BE2C (cell line): ENCODE results near the gene CD48. TPM values are rescaled to one million over a fixed set of nuclear protein-coding genes. Genes with fewer than 3 reads are reported as not detected.

Experiments
- DNase-seq: peaks from one replicate; pipeline ENCODE4 v3.0.0-alpha.2; 2020
- H3K27me3 ChIP-seq: fragments of 250-450 bp; sonication (Bioruptor Pico); 2 replicates; pipeline ENCODE4 v1.5.1; 2020; ENCODE audit warnings: mild to moderate bottlenecking
- H3K36me3 ChIP-seq: fragments of 250-450 bp; sonication (Bioruptor Pico); 2 replicates; pipeline ENCODE4 v1.5.1; 2020; ENCODE audit warnings: mild to moderate bottlenecking
- H3K4me1 ChIP-seq: fragments of 250-450 bp; sonication (Bioruptor Pico); 2 replicates; pipeline ENCODE4 v1.5.1; 2020
- H3K4me3 ChIP-seq: 2 replicates; pipeline ENCODE4 v1.5.1; 2011; ENCODE audit warnings: low read depth, low read length
- H3K9me3 ChIP-seq: fragments of 250-450 bp; sonication (Bioruptor Pico); 2 replicates; pipeline ENCODE4 v1.5.1; 2020
- CTCF ChIP-seq: IDR thresholded peaks from 2 replicates; pipeline ENCODE4 v1.5.1; 2012; ENCODE audit warnings: mild to moderate bottlenecking, low read depth, low read length
- polyA plus RNA-seq: library from polyadenylated mRNA; unstranded; fragments of >200 nt; gene quantifications from one replicate; pipeline ENCODE4 v1.2.1, GENCODE V29; 2012; ENCODE audit warnings: low read depth, missing spikeins; ENCODE audit not compliant: insufficient read length, insufficient read depth

The CD48 gene
- polyA plus RNA-seq: not detected

GRCh38 chr1:160711602-160712311, at the start of gene CD48:
CD48 (minus strand) TSS chr1:160711822; CDS start chr1:160711763, 59 bp downstream.
- Histone ChIP-seq H3K4me3 (no peak within 1 kb of the TSS), H3K27me3 (peaks cover 12% of the 10 kb centered on the region), H3K4me1 (no peaks in the 10 kb centered on the region), H3K9me3 (no peaks in the 10 kb centered on the region), H3K36me3 (no peaks in the 10 kb centered on the region)
- no peak for DNase-seq
- TF ChIP-seq CTCF: no peak

GRCh38 chr1:160761046-160761445, 49.4 kb upstream of the CD48 start:
- Histone ChIP-seq H3K27me3 (no peaks in the 10 kb centered on the region), H3K36me3 (no peaks in the 10 kb centered on the region), H3K4me3 (no peak overlapping the region), H3K4me1 (no peaks in the 10 kb centered on the region), H3K9me3 (no peaks in the 10 kb centered on the region)
- no peak for TF ChIP-seq CTCF
- DNase-seq: no peak

GRCh38 chr1:160759740-160760139, 48.1 kb upstream of the CD48 start:
- Histone ChIP-seq H3K9me3 (no peaks in the 10 kb centered on the region), H3K27me3 (no peaks in the 10 kb centered on the region), H3K4me1 (no peaks in the 10 kb centered on the region), H3K36me3 (no peaks in the 10 kb centered on the region), H3K4me3 (no peak overlapping the region)
- no peak for DNase-seq
- TF ChIP-seq CTCF: no peak

GRCh38 chr1:160758521-160758920, 46.9 kb upstream of the CD48 start:
- Histone ChIP-seq H3K36me3 (no peaks in the 10 kb centered on the region), H3K9me3 (no peaks in the 10 kb centered on the region), H3K27me3 (no peaks in the 10 kb centered on the region), H3K4me3 (no peak overlapping the region), H3K4me1 (no peaks in the 10 kb centered on the region)
- no peak for DNase-seq
- TF ChIP-seq CTCF: no peak

- Histone ChIP-seq H3K4me1 (no peaks in the 10 kb centered on the region), H3K4me3 (no peak overlapping the region), H3K27me3 (0 out of 2 replicates have a peak, but pooled peaks cover 2% of the 10 kb centered on the region), H3K9me3 (no peaks in the 10 kb centered on the region), H3K36me3 (no peaks in the 10 kb centered on the region)
- no peak for TF ChIP-seq CTCF
- DNase-seq: no peak
Observed at GRCh38 chr1:160756849-160757201, 45.2 kb upstream of the CD48 start.

GRCh38 chr1:160755911-160756848, 44.6 kb upstream of the CD48 start:
- no peaks in the 10 kb centered on the region for H3K9me3 ChIP-seq
- H3K36me3 ChIP-seq: no peaks in the 10 kb centered on the region
- peaks cover 5% of the 10 kb centered on the region; the same call in 1 of the 2 replicates for H3K27me3 ChIP-seq
- no peaks in the 10 kb centered on the region for H3K4me1 ChIP-seq
- no peak for TF ChIP-seq CTCF
- no peak for DNase-seq
- no peak overlapping the region for H3K4me3 ChIP-seq
